Right forelimb (tissue), 1 donor: ENCODE results near the gene ATG9B.
"Not testable (repeated sequence)": the region's sequence is repeated elsewhere in the genome, so short reads cannot be mapped to it uniquely, and the experiment has no call there.

ENCODE experiments used
- DNase-seq: peaks from one replicate; pipeline ENCODE4 v3.0.0-alpha.2; 2018

The ATG9B gene

GRCh38 chr7:151057989-151058780, 33.9 kb upstream of the ATG9B start:
- peak; percentile 98 for DNase-seq

- no peak for DNase-seq
Measured at GRCh38 chr7:151057506-151057988, 33.3 kb upstream of the ATG9B start, which contains the start of gene CDK5. Gene CDK5 (minus strand): TSS chr7:151057897. CDS start chr7:151057848, 49 bp downstream.

- no peak for DNase-seq
Measured at GRCh38 chr7:151056666-151057505, 32.6 kb upstream of the ATG9B start.

- DNase-seq, result no peak
Measured at GRCh38 chr7:151056283-151056665, 32.0 kb upstream of the ATG9B start.

GRCh38 chr7:151053751-151054150, 29.5 kb upstream of the ATG9B start:
- DNase-seq, result no peak

GRCh38 chr7:151053096-151053495, 28.8 kb upstream of the ATG9B start:
- no peak for DNase-seq

GRCh38 chr7:151051108-151051507, 26.8 kb upstream of the ATG9B start:
- DNase-seq, result peak; percentile 84

GRCh38 chr7:151048911-151049463, 24.7 kb upstream of the ATG9B start:
- DNase-seq, result no peak

GRCh38 chr7:151047976-151048815, 23.9 kb upstream of the ATG9B start, which contains the start of gene ASIC3:
Gene ASIC3 (plus strand): TSS chr7:151048531. CDS start chr7:151048886, 355 bp downstream.
- DNase-seq, result no peak

GRCh38 chr7:151046603-151047573, 22.6 kb upstream of the ATG9B start:
- peak; percentile 72 for DNase-seq

- DNase-seq, result no peak
Measured at GRCh38 chr7:151045967-151046366, 21.7 kb upstream of the ATG9B start.

- no peak for DNase-seq
Measured at GRCh38 chr7:151045262-151045661, 21.0 kb upstream of the ATG9B start.

- DNase-seq, result no peak
Measured at GRCh38 chr7:151043959-151044358, 19.7 kb upstream of the ATG9B start.

GRCh38 chr7:151043449-151043848, 19.2 kb upstream of the ATG9B start:
- not testable (repeated sequence) for DNase-seq

GRCh38 chr7:151040616-151041375, 16.5 kb upstream of the ATG9B start:
- no peak for DNase-seq

GRCh38 chr7:151039850-151040548, 15.7 kb upstream of the ATG9B start:
- DNase-seq, result no peak

GRCh38 chr7:151038951-151039849, 14.9 kb upstream of the ATG9B start:
- no peak for DNase-seq

- no peak for DNase-seq
Measured at GRCh38 chr7:151035902-151036301, 11.6 kb upstream of the ATG9B start.
